NCI-H146 (cell line): ENCODE data around the gene TOMT.

Source experiments
- DNase-seq: peaks from one replicate; lab custom pipeline; 2025; lab: John Stamatoyannopoulos, UW

Gene TOMT

DNA sequence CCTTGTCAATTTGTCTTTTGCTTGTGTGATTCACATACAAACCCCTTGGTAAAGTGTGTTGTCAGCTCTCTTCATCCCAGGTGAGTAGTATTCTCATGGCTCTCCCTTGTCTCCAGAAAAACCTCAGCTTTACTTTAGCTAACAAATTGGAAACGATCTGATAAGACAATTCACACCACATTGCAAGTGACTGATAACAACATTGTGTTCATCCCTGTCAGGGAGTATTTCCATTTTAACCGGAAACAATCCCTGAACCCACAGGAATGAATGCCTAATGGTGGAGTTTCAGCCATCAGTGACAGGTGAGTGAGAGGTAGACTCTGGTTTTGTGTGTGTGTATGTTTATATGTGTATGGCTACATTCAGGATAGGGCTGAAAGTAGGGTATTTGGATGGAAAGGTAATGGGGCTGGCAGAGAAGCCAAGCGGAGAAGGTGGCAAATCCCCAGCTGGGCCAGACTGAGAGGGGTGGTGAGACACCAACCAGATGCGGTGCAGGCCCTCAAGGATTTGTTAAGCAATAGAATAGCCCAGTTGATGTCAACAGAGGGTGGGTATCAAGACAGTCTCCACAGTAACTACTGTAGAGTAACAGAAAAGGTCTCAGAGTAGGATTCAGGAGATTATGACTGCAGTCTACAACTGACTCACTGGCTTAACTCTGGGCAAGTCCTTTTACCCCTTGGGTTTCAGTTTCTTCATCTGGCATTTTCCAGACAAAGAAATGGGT, 17.5 kb upstream of the TOMT start:
- no peak for DNase-seq

- peak; percentile 27 for DNase-seq
Measured at GRCh38 chr11:72091292-72091691, 14.4 kb upstream of the TOMT start.

DNA sequence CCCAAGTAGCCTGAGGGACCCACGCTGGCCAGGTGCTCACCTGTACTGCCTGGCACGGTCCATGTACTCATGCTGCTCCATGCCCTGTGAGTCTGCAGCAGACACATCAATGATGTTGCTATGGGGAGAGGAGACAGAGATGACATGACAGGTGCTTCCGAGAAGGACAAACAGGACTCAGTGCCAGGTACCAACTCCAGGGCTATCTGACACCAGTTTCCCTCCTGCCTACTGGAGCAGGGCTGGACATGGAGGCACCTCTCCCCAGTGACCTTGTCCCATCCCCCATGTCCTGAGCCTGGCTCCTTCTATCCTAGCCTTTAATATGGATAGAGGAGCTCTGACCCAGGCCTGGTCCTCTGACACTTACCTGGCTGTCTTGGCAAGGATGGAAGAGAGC, 7.0 kb upstream of the TOMT start:
- DNase-seq, result no peak

- DNase-seq, result no peak
Measured at GRCh38 chr11:72100009-72100408, 5.7 kb upstream of the TOMT start.

GRCh38 chr11:72100462-72100861, 5.3 kb upstream of the TOMT start:
- DNase-seq, result no peak

GRCh38 chr11:72102162-72102561, 3.6 kb upstream of the TOMT start:
- no peak for DNase-seq

DNA sequence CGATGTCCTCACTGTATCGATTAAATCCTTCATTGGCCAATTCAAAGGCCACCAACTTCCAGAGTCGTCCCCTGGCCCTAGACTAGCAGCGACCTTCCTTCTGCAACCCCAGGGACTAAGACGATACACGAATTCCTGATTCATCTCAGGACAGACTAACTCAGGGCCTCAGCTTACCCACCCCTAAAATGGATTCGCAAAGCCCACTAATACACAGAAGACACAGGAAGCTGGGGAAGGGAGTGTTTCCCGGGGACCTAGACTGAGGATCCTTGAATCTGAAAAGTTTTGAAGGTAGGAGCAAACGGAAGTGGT, 3.1 kb upstream of the TOMT start:
- no peak for DNase-seq

GRCh38 chr11:72102946-72103753, 2.6 kb upstream of the TOMT start, which contains the start of gene LAMTOR1:
TSS of gene LAMTOR1 (minus strand) at chr11:72103297. CDS start at chr11:72103224, 73 bp downstream.
- peak; percentile 99 for DNase-seq

DNA sequence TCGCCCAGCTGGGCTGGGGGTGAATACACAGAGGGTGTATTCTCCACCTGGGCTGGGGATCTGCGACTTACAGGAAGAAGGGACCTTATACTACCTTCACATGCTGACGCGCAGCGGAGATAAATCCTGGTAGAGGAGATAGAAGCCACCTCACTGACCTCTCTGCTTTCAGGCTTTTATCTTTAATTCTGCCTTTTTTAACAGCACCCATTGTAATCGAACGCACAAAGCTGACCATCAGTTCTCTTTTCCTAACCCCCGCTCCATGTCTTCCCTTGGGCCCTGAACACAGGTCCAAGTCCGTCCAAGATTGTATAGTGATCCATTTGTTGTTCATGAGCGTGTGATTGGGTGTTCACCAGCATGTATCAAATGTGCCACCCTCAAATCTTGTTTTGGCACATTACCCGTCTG, 2.0 kb upstream of the TOMT start:
- DNase-seq, result no peak

GRCh38 chr11:72111300-72112142, 5.8 kb downstream of the TOMT start:
- DNase-seq, result no peak

DNA sequence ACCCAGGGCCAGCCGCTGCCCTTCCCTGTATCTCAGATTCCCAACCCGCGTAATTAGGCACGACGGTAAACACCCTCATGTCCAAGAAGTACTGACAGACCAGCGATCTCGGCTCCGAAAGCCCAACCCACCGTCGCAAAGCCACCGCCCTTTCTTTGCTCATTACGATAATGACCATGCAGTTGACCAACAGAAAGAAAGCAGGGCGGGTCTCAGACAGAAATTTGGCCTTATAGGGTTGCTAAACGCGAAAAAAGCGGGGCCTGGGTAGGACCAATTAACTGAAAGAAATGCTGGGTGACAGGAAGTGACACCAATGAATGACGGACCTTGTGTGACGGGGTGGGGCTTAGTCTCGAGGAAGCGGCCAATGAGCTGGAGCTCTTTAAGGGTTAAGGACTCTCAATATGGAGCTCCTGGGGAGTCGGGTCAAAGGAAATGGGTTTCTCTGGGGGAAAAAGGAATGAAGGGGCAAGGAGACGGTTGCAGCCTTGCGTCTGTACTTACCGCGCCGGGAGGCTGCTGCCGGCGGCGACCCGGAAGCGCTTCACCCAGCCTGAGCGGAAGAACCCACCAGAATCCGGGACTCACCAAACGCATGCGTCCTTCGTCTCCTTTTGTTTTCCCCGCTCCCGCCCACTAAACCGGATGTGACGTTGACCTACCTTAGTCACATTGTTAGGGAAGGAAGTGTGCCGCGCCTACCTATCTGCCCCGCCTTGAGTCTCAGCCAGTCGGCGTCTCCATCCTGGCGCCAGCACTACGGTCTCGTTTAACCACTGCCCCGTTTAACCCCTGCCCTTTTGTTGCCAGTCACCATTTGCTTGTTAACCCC, 6.6 kb downstream of the TOMT start, which contains the start of gene ANAPC15:
Gene ANAPC15, minus strand, starts transcription at position 553 of the 835 bp plus-strand sequence. CDS start 1,419 bp downstream, outside the sequence.
- DNase-seq, result peak; percentile 99

GRCh38 chr11:72112978-72113808, 7.5 kb downstream of the TOMT start:
- DNase-seq, result no peak

GRCh38 chr11:72114570-72114969, 8.8 kb downstream of the TOMT start:
- DNase-seq, result no peak

- no peak for DNase-seq
Measured at GRCh38 chr11:72116019-72116755, 10.5 kb downstream of the TOMT start.

- no peak for DNase-seq
Measured at GRCh38 chr11:72119198-72119597, 13.5 kb downstream of the TOMT start.

GRCh38 chr11:72120930-72121329, 15.2 kb downstream of the TOMT start:
- no peak for DNase-seq

GRCh38 chr11:72122607-72123006, 16.9 kb downstream of the TOMT start:
- no peak for DNase-seq

DNA sequence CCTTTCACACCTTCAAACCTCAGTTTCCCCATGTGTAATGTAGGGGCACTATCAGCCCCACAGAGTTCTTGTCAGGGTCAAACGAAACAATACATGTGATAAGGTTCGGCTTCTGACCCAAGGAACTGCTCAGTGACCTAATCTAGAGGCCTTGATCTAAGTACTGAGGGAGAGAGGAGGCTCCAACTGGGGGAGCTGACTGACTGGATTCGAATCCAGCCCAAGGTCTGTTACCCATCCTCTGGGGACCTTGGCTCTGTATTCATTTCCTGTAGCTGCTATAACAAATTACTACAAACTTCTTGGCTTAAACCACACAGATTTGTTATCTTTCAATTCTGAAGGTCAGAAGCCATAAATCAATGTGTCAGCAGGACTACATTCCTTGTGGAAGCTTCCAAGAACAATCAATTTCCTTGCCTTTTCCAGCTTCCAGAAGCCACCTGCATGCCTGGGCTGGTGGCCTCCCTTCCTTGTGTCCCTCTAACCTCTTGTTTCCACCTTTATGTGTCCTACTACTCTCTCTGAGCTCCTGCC, 17.5 kb downstream of the TOMT start:
- no peak for DNase-seq

GRCh38 chr11:72124046-72124445, 18.3 kb downstream of the TOMT start:
- no peak for DNase-seq

DNA sequence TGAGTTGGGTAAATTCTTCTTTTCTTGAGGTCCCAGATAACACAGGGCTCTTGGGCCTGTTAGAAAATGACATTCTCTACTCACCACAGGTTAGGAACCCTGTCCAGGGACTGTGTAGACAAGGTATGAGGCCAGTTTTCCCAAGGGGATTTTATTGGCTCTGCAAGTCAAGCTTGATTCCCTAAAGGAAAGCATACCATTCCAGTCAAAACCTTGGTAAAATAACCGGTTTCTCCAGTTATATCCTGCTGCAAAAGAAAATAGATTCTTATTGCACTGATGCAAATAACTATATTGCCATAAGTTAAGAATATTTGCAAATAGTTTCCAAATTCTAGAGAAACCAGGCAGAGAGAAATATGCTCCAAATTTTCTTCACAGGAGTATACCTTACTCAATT, 20.2 kb downstream of the TOMT start:
- no peak for DNase-seq
